Dermis microvascular lymphatic vessel endothelial cell (primary cell): ENCODE measurements around the gene RNF25. TPM values are rescaled to one million over a fixed set of nuclear protein-coding genes. Genes with fewer than 3 reads are reported as not detected.

Experiments
- DNase-seq, 2 donors: peaks; one replicate each; pipeline versions ENCODE4 v3.0.0 to v3.0.0-alpha.2; 2010; ENCODE audit warnings: low read depth in 2 of 2
- total RNA-seq: library from RNA; depleted of rRNA; stranded (reverse); fragments of >200 nt; gene quantifications from 2 replicates; pipeline ENCODE4 v1.2.1, GENCODE V29; 2014

RNF25 gene
- total RNA-seq, 1 donor from 2014 or later, result 29.8 TPM

DNA sequence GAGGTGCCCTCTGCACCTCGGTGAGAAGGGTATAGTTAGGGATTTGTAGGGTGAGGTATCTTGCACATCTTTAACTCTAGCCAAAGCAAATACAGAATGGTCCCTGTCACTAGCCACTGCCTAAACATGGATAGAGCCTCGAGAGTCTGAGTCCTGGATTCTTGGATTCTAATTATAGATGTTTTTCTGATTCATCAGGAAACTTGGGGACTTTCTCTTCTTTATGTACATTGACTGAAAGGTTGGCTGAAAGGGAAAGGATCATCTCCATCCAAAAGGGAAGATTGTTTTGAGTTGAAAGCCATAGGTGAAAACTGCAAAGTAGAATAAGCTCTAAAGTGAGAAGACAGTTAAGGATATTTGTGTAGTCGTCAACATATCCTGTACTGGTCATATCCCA lies 8.3 kb upstream of the RNF25 start:
- DNase-seq, result no peak

DNA sequence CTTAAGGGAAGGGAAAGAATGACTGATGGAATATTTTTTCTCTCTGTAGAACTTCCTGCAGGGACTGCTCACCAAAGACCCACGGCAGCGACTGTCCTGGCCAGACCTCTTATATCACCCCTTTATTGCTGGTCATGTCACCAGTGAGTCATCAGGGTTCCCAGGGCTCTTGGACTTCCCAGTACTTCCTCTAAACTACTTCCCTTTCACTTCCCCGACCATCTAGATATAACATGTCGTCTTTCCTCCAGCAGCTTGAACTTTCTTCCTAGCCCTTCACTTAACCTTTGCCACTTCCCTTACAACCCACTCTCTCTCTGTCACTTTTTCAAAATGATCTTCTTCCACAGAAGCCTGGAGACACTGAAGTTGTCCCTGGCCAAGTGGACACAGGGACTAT lies 7.3 kb upstream of the RNF25 start:
- peak in 1 of 2 donors; percentile 21 for DNase-seq

DNA sequence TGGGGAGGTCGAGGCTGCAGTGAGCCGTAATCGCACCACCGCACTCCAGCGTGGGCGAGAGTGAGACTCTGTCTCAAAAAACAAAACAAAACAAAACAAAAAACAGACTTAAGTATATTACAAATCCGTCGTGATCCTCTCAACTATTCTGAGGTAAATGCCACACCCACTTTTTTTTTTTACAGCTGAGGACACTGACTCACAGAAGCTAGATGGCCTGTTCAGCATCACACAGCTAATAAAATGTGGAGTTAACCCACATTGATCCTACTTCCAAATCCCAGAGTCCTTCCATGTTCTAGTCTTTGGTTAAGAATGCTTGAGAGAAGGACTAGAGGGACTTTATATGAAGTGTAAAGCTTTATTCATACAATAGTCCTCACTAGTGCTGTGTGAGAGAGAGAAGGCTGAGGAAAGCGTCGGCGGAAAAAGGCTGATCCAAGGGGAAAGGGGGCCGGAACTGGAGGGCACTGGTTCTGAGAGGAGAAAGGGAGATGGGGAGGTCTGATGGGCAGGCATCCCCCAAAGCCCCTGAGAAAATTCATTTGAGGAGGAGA lies 627 bp downstream of the RNF25 start:
- DNase-seq, result peak in 1 of 2 donors; percentile 13

DNA sequence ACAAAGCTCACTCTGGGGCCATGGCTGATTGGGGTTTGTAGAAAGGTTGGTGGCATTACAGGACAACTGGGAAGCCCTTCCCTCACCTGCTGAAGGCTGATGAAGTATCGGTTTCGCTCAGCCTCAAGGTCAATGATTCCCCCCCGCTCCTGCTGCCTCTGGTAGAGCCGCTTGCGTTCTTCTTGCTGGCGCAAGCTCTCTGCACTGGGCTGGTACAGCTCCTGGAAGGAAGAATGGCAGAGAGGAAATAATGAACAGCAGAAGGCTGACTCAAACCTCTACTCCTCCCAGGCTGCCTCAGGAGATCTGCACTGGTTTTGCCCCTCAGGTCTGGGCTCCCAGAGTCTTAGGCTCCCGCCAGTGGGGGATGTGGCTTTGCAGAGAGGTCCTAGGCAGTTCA lies 7.1 kb downstream of the RNF25 start:
- DNase-seq, result no peak

DNA sequence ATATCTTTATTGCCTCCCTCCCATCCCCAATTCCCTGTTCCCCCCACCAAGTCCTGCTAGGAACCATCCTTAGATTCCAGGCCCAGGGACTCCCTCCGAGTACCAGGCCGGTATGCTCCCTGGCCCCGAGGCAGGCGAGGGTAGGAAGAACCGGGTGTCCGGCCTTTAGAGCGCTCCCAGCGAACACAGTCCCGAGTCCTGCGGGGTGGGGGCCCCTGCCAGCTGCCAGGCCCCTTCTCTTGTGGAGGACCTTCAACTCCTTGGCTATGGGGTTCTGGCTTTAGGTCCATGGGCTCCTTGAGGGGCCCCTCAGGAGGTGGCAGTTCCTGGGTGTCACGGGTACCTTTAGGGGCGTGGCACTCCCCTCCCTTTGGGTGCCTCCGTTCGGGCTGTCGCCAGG lies 7.9 kb downstream of the RNF25 start:
- DNase-seq, result no peak

DNA sequence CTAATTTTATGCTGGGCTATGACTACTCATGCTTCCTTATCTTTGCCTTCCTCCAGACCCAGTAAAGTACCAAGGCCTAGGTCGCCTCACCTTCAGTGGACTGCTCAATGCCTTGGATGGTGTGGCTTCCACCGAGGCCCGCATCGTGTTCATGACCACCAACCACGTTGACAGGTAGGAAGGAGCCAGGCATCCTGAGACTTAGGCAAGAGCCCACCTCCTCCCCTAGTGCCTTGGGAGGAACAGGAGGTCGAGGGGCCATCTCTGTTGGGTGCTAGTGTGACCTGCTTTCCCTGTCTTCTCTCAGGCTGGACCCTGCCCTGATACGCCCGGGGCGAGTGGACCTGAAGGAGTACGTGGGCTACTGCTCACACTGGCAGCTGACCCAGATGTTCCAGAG lies 9.0 kb downstream of the RNF25 start:
- DNase-seq, result no peak

DNA sequence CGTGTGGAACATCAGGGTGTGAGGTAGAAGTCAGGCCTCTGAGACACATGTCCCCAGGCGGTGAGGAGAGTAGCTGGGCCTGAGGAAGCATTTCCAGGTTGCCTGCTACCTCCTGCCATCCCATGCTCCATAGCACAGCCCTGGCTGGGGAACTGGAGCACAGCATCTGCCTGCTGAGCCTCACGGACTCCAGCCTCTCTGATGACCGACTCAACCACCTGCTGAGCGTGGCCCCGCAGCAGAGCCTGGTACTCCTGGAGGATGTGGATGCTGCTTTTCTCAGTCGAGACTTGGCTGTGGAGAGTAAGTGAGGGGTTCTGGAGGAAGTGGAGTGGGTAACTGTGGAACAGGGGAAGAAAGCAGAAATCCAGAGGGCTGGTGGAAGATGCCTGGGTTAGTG lies 9.4 kb downstream of the RNF25 start:
- no peak for DNase-seq

GRCh38 chr2:218659988-218660358 lies 11.8 kb downstream of the RNF25 start:
- no peak for DNase-seq

DNA sequence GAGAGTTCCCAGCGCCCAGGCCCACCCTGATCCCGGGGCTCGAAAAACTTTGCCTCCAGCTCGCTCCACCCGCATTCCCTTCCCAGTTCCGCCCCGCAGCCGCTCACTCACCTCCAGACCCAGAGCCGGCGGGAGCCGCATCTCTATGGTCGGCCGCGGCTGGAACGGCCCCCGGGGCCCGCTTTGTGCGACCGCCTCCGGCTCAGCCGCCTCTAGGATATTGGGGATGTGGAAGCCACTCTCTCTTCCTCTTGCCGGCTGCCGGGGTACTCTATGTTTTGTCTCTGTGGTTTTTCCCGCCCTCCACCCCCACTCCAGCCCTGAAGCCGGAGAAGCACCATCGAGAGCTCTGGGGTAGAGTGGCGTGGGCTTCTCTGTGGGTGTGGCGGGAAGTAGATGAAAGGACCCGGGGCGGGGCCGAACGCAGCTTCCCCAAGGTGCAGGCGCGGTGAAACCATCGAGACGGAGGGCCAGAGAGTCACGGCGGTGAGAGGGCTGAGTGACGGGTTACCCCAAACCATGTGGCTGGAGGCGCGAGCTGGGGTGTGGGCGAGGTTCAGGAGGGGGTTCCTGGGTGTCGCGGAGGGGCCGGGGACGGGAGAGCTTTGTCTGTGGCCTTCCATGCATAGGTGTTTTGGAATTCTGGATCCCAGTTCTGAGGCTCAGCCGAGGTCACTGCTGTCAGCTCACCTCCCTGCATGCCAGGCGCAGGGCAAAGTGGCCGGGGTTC lies 12.4 kb downstream of the RNF25 start, which contains the start of the genes BCS1L and ZNF142:
TSS of gene BCS1L (plus strand) at position 426 of the 730 bp plus-strand sequence. CDS start 1,305 bp downstream, outside the sequence.
TSS of gene ZNF142 (minus strand) at position 366 of the 730 bp plus-strand sequence. CDS start 3,194 bp downstream, outside the sequence.
- DNase-seq, result peak; percentile 70 to 87

- peak in 1 of 2 donors; percentile 53 for DNase-seq
Measured at GRCh38 chr2:218658671-218659257, 13.0 kb downstream of the RNF25 start.

DNA sequence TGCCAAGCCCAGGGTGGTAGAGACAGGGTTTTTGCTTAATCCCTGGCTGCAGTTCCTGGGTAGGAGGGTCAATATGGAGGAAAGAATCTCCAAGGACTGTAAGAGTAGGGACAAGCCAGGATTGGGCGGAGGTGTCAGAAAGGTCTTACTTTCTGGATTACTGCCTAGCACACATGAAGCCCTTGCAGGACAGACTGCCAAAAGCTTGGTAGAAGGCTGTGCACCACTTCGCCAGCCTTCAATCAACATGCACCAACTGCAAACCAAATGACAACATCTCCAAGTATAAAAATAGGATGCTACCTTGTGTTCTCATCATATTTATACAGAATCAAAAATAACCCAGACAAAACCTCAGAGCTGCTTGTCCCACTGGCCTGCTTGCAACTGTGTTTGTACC lies 16.1 kb downstream of the RNF25 start:
- no peak for DNase-seq

- no peak for DNase-seq
Measured at GRCh38 chr2:218648787-218649100, 23.1 kb downstream of the RNF25 start.

GRCh38 chr2:218648088-218648786 lies 23.6 kb downstream of the RNF25 start:
- DNase-seq, result peak; percentile 58 to 72

GRCh38 chr2:218645126-218645525 lies 26.7 kb downstream of the RNF25 start:
- DNase-seq, result peak in 1 of 2 donors; percentile 60

- no peak for DNase-seq
Measured at GRCh38 chr2:218644721-218645120, 27.1 kb downstream of the RNF25 start.

- no peak for DNase-seq
Measured at GRCh38 chr2:218643751-218644310, 28.0 kb downstream of the RNF25 start.

- no peak for DNase-seq
Measured at GRCh38 chr2:218642786-218643185, 29.0 kb downstream of the RNF25 start.

DNA sequence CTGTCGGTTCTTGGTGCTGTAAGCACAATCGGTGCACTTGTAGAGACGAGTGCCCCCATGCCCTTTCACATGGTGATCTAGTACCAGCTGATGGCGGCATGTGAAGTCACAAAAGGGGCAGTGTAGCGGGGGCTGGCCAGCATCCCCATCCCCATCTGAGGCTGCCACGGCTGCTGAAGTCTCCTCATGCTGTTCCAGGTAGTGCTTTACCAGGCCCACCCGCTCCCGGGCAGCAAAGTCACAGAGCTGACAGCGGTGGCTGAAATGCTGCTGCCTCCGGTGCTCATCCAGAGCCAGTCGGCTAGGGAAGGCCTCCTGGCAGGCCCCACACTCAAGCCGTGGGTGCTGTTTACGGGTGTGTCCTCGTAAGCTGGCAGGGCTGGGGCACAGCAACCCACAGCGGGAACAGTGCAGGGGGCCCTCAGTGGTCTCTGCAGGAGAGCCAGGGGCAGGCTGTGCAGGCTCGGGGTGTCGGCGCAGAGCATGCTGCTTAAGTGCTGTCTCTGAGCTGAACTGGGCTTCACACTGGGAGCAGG lies 29.6 kb downstream of the RNF25 start:
- no peak for DNase-seq

GRCh38 chr2:218638372-218638771 lies 33.4 kb downstream of the RNF25 start:
- DNase-seq, result no peak

GRCh38 chr2:218635719-218636118 lies 36.1 kb downstream of the RNF25 start:
- DNase-seq, result no peak

DNA sequence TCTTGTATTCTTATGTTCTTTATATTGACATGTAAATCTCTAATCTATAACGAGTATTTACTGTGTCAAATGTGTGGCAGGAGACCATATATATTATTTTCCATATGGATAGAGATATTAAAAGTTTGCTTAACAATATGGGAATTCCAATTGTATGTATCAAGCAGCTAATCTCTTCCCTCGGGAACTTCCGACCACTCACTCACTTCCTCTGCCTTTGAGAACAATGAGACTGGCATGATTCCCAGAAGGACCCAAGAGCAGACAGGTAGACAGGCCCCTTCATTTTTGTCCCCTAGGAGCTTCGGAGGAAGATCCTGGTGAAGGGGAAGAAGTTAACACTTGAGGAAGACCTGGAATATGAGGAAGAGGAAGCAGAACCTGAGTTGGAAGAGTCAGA lies 40.0 kb downstream of the RNF25 start:
- peak; percentile 43 to 92 for DNase-seq

DNA sequence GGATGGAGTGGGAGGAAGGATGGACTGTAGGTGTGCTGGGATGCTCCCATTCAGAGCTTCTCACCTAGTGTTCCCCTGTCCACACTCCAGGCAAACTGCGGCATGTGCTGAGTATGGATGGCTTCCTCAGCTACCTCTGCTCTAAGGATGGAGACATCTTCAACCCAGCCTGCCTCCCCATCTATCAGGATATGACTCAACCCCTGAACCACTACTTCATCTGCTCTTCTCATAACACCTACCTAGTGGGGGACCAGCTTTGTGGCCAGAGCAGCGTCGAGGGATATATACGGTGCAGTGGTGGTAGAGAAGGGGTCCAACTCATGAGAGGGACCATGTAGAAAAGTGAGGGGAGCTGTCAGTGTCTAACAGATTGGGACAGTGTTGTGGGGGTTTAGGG lies 43.9 kb downstream of the RNF25 start:
- no peak for DNase-seq
